ENCODE data around the gene PLPPR3.
"Not testable (repeated sequence)": the region's sequence is repeated elsewhere in the genome, so short reads cannot be mapped to it uniquely, and the experiment has no call there.

The PLPPR3 gene

DNA sequence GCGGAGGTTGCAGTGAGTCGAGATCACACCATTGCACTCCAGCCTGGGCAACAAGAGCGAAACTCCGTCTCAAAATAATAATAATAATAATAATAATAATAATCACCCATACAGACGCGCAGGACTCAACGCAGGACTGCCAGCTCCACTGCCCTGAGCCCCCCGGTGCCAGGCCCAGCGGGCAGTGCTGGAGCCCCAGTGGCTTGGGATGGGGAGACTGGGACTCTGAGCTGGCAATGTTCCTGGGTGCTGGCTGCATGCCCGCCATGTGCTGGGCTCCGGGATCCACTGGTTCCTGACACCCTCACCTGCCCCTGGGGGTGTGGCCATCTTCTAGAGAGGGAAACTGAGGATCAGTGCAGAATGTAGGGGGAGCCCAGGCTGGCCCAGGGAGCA is 5.6 kb upstream of the PLPPR3 start:
- Histone ChIP-seq H3K9me3 (ENCODE audit: control insufficient read depth in 1 of 2, low read length in 2 of 2) (no peaks in the 10 kb centered on the region), H3K4me3 (ENCODE audit: low read depth in 1 of 2, low read length in 2 of 2) (no peak overlapping the region), H3K4me1 (ENCODE audit: control insufficient read depth in 1 of 2, insufficient read depth in 2 of 2, low read length in 2 of 2) (no peaks in the 10 kb centered on the region), H3K27ac (ENCODE audit: low read depth, low read length) (no peak overlapping the region), H3K27me3 (ENCODE audit: control insufficient read depth in 1 of 2, insufficient read depth in 2 of 2, low read length in 2 of 2) (peaks cover 6 to 29% of the 10 kb centered on the region in 2 donors), H3K9ac (ENCODE audit: low read depth in 1 of 2, low read length in 2 of 2) (no peak overlapping the region), H3K36me3 (ENCODE audit: control insufficient read depth in 1 of 2, insufficient read depth in 2 of 2, low read length in 2 of 2) (no peaks in the 10 kb centered on the region)

DNA sequence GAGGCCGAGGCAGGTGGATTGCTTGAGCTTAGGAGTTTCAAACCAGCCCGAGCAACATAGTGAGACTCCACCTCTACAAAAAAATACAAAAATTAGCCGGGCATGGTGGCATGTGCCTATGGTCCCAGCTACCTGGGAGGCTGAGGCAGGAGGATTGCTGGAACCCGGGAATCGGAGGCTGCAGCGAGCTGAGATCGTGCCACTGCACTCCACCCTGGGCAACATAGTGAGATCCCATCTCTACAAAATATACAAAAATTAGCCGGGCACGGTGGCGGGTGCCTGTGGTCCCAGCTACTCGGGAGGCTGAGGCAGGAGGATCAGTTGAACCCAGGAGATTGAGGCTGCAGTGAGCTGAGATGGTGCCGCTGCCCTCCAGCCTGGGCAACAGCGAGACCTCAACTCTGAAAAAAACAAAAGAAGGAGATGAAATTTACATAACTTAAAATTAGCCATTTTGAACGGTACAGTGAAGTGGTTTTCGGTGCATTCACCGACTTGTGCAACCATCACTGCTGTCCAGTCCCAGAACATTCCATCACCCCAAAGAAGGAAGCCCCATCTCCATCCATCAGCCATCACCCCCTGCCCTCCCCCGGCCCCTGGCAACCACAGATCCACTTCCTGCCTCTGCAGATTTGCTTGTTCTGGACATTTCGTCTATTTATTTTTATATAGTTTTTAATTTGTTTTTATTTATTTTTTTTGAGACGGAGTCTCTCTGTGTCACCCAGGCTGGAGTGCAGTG is 4.3 kb upstream of the PLPPR3 start:
- Histone ChIP-seq H3K9me3 (ENCODE audit: control insufficient read depth in 1 of 2, low read length in 2 of 2) (no peaks in the 10 kb centered on the region), H3K27ac (ENCODE audit: low read depth, low read length) (no peak overlapping the region), H3K9ac (ENCODE audit: low read depth in 1 of 2, low read length in 2 of 2) (no peak overlapping the region), H3K36me3 (ENCODE audit: control insufficient read depth in 1 of 2, insufficient read depth in 2 of 2, low read length in 2 of 2) (no peaks in the 10 kb centered on the region), H3K27me3 (ENCODE audit: control insufficient read depth in 1 of 2, insufficient read depth in 2 of 2, low read length in 2 of 2) (peaks cover 6 to 20% of the 10 kb centered on the region in 2 donors), H3K4me1 (ENCODE audit: control insufficient read depth in 1 of 2, insufficient read depth in 2 of 2, low read length in 2 of 2) (no peaks in the 10 kb centered on the region), H3K4me3 (ENCODE audit: low read depth in 1 of 2, low read length in 2 of 2) (no peak overlapping the region)

DNA sequence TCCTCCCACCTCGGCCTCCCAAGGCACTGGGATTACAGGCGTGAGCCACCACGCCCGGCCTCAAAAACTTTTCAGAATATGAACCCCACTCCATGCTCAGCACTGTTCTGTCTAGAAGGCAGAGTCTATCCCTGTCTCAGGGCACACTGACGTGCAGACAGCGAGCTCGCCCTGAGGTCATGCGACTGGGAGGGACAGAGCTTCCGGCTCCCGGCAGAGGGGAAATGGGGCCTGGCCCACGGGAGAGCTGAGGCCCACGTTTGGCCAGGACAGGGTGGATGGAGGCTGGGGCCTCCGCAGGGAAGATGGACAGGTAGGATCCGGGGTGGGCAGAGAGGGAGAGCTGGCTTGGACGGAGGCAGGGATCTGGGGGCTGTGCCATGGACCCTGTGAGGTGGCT is 3.1 kb upstream of the PLPPR3 start:
- H3K36me3 ChIP-seq (ENCODE audit: control insufficient read depth in 1 of 2, insufficient read depth in 2 of 2, low read length in 2 of 2), result no peaks in the 10 kb centered on the region
- H3K9ac ChIP-seq (ENCODE audit: low read depth in 1 of 2, low read length in 2 of 2), result no peak overlapping the region
- H3K27me3 ChIP-seq (ENCODE audit: control insufficient read depth in 1 of 2, insufficient read depth in 2 of 2, low read length in 2 of 2), result peaks cover 6 to 16% of the 10 kb centered on the region in 2 donors
- H3K27ac ChIP-seq (ENCODE audit: low read depth, low read length), result no peak overlapping the region
- no peaks in the 10 kb centered on the region for H3K4me1 ChIP-seq (ENCODE audit: control insufficient read depth in 1 of 2, insufficient read depth in 2 of 2, low read length in 2 of 2)
- H3K9me3 ChIP-seq (ENCODE audit: control insufficient read depth in 1 of 2, low read length in 2 of 2), result no peaks in the 10 kb centered on the region
- H3K4me3 ChIP-seq (ENCODE audit: low read depth in 1 of 2, low read length in 2 of 2), result no peak overlapping the region

DNA sequence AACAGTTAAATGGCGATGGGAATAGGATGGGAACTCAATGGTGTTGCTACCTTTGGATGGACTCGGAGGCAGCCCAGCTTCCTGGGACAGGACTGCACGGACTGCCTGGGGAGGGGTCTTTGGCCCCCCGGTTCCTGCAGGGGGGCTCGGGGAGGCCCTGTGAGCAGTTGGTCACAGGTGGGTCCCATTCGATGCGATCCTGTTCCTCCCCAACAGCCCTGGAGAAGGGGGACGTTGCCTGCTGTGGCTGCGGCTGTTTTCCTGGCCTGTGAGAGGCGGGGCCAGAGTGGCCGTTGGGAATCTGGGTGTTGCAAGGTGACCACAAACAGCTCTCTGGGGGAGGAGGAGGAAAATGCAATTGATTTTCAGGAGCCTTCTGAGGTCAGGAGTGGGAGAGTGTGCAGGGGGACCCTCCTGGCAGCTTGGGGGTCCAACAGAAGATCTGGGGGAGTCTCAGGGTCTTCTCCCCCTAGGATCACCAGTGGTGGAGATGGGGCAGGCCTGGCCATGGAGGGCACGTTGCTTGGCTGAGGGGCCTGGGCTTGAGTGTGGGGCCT is 1.9 kb upstream of the PLPPR3 start:
- Histone ChIP-seq H3K27me3 (ENCODE audit: control insufficient read depth in 1 of 2, insufficient read depth in 2 of 2, low read length in 2 of 2) (peaks cover 6 to 13% of the 10 kb centered on the region in 2 donors), H3K36me3 (ENCODE audit: control insufficient read depth in 1 of 2, insufficient read depth in 2 of 2, low read length in 2 of 2) (no peaks in the 10 kb centered on the region)

DNA sequence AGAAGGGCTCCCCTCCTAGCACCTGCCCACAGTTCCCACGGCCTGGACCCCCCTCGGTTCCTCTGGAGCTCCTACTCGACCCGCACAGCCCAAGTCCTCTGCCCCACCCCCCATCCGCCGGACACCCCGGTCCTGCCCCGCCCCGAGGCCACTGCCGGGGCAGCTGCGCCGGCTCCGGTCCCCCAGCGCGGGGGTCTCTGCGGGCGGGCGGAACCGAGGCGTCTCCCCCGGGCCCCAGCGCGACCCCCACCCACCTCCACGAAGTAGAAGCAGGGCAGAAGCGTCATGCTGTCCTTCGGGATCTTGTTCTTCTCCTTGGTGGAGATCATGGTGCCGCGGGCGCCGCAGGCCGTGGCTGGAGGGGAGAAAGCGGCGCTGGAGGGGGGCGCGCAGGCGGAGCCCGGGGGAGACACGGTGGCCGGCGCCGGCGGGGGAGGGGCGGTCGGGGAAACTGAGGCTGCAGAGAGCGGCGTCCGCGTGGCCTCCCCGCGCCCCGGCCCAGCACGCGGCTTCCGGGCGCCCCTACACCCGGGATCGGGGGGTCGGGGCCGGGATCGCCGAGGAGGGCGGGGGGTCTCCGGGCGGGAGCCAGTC is 427 bp downstream of the PLPPR3 start:
- Histone ChIP-seq H3K4me1 (ENCODE audit: control insufficient read depth in 1 of 2, insufficient read depth in 2 of 2, low read length in 2 of 2) (no peaks in the 10 kb centered on the region), H3K9ac (ENCODE audit: low read depth in 1 of 2, low read length in 2 of 2) (no peak overlapping the region), H3K27me3 (ENCODE audit: control insufficient read depth in 1 of 2, insufficient read depth in 2 of 2, low read length in 2 of 2) (peaks cover 6 to 7% of the 10 kb centered on the region in 2 donors), H3K36me3 (ENCODE audit: control insufficient read depth in 1 of 2, insufficient read depth in 2 of 2, low read length in 2 of 2) (no peaks in the 10 kb centered on the region), H3K4me3 (ENCODE audit: low read depth in 1 of 2, low read length in 2 of 2) (no peak overlapping the region), H3K27ac (ENCODE audit: low read depth, low read length) (no peak overlapping the region), H3K9me3 (ENCODE audit: control insufficient read depth in 1 of 2, low read length in 2 of 2) (no peaks in the 10 kb centered on the region)

More for the DNA sequence above, 1.9 kb upstream of the PLPPR3 start:
- Histone ChIP-seq H3K9ac (ENCODE audit: low read depth in 1 of 2, low read length in 2 of 2) (no peak overlapping the region), H3K9me3 (ENCODE audit: control insufficient read depth in 1 of 2, low read length in 2 of 2) (no peaks in the 10 kb centered on the region), H3K4me1 (ENCODE audit: control insufficient read depth in 1 of 2, insufficient read depth in 2 of 2, low read length in 2 of 2) (no peaks in the 10 kb centered on the region), H3K4me3 (ENCODE audit: low read depth in 1 of 2, low read length in 2 of 2) (no peak overlapping the region), H3K27ac (ENCODE audit: low read depth, low read length) (no peak overlapping the region)

DNA sequence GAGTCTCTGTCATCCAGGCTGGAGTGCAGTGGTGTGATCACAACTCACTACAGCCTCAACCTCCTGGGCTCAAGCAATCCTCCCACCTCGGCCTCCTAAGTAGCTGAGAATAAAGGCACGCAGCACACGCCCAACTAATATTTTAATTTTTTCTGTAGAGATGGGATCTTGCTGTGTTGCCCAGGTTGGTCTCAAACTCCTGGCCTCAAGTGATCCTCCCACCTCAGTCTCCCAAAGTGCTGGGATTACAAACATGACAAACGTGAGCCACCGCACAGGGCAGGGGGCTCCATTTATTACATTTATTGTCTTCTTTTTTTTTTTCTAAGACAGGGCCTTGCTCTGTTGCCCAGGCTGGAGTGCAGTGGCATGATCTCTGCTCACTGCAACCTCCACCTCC is 1.5 kb downstream of the PLPPR3 start:
- H3K27me3 ChIP-seq (ENCODE audit: control insufficient read depth in 1 of 2, insufficient read depth in 2 of 2, low read length in 2 of 2); H3K27ac ChIP-seq (ENCODE audit: low read depth, low read length); H3K4me3 ChIP-seq (ENCODE audit: low read depth in 1 of 2, low read length in 2 of 2): not testable (repeated sequence)

DNA sequence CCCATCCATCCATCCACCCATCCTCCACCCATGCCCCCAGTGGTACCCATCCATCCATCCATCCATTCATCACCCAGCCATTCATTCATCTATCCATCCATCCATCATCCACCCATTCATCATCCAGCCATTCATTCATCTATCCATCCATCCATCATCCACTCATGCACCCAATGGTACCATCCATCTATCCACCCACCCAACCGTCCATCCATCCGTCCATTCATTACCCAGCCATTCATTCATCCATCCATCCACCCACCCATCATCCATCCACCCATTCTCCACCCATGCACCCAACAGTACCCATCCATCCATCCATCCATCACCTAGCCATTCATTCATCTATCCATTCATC is 5.3 kb downstream of the PLPPR3 start:
- no peak overlapping the region for H3K4me3 ChIP-seq (ENCODE audit: low read depth in 1 of 2, low read length in 2 of 2)
- no peaks in the 10 kb centered on the region for H3K4me1 ChIP-seq (ENCODE audit: control insufficient read depth in 1 of 2, insufficient read depth in 2 of 2, low read length in 2 of 2)
- H3K9me3 ChIP-seq (ENCODE audit: control insufficient read depth in 1 of 2, low read length in 2 of 2), result no peaks in the 10 kb centered on the region
- H3K27ac ChIP-seq (ENCODE audit: low read depth, low read length), result no peak overlapping the region
- no peaks in the 10 kb centered on the region for H3K27me3 ChIP-seq (ENCODE audit: control insufficient read depth in 1 of 2, insufficient read depth in 2 of 2, low read length in 2 of 2)
- peaks cover under 1 to 7% of the 10 kb centered on the region in 2 donors for H3K36me3 ChIP-seq (ENCODE audit: control insufficient read depth in 1 of 2, insufficient read depth in 2 of 2, low read length in 2 of 2)
- H3K9ac ChIP-seq (ENCODE audit: low read depth in 1 of 2, low read length in 2 of 2), result no peak overlapping the region

More for the DNA sequence above, 1.5 kb downstream of the PLPPR3 start:
- not testable (repeated sequence) for H3K36me3 ChIP-seq (ENCODE audit: control insufficient read depth in 1 of 2, insufficient read depth in 2 of 2, low read length in 2 of 2); H3K4me1 ChIP-seq (ENCODE audit: control insufficient read depth in 1 of 2, insufficient read depth in 2 of 2, low read length in 2 of 2); H3K9me3 ChIP-seq (ENCODE audit: control insufficient read depth in 1 of 2, low read length in 2 of 2); H3K9ac ChIP-seq (ENCODE audit: low read depth in 1 of 2, low read length in 2 of 2)

DNA sequence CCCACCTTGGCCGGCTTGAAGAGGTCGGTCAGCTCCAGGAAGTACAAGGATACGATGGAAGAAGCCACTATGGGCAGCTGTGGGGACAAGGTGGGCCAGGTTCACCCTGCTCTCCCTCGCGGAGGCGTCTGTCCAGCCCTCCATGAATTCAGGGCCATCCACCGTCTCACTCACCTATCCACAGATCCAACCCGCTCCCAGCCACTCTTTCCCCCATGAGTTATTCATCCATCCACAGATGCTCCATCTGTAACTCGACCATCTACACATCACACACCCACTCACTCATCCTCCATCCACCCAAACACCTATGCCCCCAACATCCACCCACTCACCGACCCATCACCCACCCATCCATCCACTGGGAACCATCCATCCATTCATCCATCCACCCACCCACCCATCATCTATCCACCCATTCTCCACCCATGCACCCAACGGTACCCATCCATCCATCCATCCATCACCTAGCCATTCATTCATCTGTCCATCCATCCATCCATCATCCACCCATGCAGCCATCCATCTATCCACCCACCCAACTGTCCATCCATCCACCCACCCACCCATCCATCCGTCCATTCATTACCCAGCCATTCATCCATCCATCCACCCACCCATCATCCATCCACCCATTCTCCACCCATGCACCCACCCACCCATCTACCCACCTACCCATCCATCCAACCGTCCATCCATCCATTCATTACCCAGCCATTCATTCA is 5.8 kb downstream of the PLPPR3 start:
- peaks cover 6 to 12% of the 10 kb centered on the region in 2 donors for H3K36me3 ChIP-seq (ENCODE audit: control insufficient read depth in 1 of 2, insufficient read depth in 2 of 2, low read length in 2 of 2)
- H3K4me3 ChIP-seq (ENCODE audit: low read depth in 1 of 2, low read length in 2 of 2), result no peak overlapping the region

DNA sequence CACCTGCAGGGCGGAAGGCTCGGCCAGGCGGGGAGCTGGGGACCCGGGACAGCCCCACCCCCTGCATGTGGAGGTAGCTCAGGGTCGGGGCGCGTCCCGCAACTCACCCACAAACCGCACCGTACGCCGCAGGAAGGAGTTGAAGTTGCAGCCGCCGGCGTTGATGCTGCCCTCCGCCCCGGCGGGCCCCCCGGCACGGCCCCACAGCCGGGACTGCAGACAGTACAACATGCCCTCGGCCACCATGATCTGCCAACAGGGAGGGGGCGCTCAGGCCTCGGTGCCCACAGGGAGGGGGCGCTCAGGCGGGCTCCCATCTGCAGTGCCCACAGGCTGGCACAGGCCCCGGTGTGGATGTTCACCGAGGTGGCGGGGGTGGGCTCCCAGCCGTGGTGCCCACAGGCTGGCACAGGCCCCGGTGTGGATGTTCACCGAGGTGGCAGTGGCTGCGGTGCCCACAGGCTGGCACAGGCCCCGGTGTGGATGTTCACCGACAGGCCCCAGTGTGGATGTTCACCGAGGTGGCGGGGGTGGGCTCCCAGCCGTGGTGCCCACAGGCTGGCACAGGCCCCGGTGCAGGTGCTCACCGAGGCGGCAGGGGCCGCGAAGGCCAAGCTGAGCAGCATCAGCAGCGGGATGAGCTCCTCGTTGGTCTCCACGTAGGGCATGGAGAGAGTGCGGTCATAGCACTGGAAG is 6.5 kb downstream of the PLPPR3 start:
- no peak overlapping the region for H3K4me3 ChIP-seq (ENCODE audit: low read depth in 1 of 2, low read length in 2 of 2)
- no peaks in the 10 kb centered on the region for H3K9me3 ChIP-seq (ENCODE audit: control insufficient read depth in 1 of 2, low read length in 2 of 2)
- no peaks in the 10 kb centered on the region for H3K27me3 ChIP-seq (ENCODE audit: control insufficient read depth in 1 of 2, insufficient read depth in 2 of 2, low read length in 2 of 2)
- H3K9ac ChIP-seq (ENCODE audit: low read depth in 1 of 2, low read length in 2 of 2), result no peak overlapping the region
- no peaks in the 10 kb centered on the region for H3K4me1 ChIP-seq (ENCODE audit: control insufficient read depth in 1 of 2, insufficient read depth in 2 of 2, low read length in 2 of 2)
- no peak overlapping the region for H3K27ac ChIP-seq (ENCODE audit: low read depth, low read length)
- peaks cover 13 to 19% of the 10 kb centered on the region in 2 donors for H3K36me3 ChIP-seq (ENCODE audit: control insufficient read depth in 1 of 2, insufficient read depth in 2 of 2, low read length in 2 of 2)

More for the DNA sequence above, 5.8 kb downstream of the PLPPR3 start:
- Histone ChIP-seq H3K27ac (ENCODE audit: low read depth, low read length) (no peak overlapping the region), H3K9ac (ENCODE audit: low read depth in 1 of 2, low read length in 2 of 2) (no peak overlapping the region), H3K4me1 (ENCODE audit: control insufficient read depth in 1 of 2, insufficient read depth in 2 of 2, low read length in 2 of 2) (no peaks in the 10 kb centered on the region), H3K27me3 (ENCODE audit: control insufficient read depth in 1 of 2, insufficient read depth in 2 of 2, low read length in 2 of 2) (no peaks in the 10 kb centered on the region), H3K9me3 (ENCODE audit: control insufficient read depth in 1 of 2, low read length in 2 of 2) (no peaks in the 10 kb centered on the region)
